OCI-LY1 (cell line): ENCODE data around the gene DCDC1.

Experiments
- EZH2 ChIP-seq: fragments of 200-600 bp; sonication (generic), shearing (Covaris generic); IDR thresholded peaks from 2 replicates; pipeline ENCODE4 v1.8.0; 2017; ENCODE audit warnings: borderline replicate concordance, mixed run types, mild to moderate bottlenecking, antibody characterized with exemption, low read length, moderate library complexity, mixed read lengths
- TF ChIP-seq, protein P1 (sequence below): fragments of 200-600 bp; sonication (generic), shearing (Covaris generic); IDR thresholded peaks from 2 replicates; pipeline ENCODE4 v1.5.1; 2017; ENCODE audit warnings: mild to moderate bottlenecking, antibody characterized with exemption, low read length, moderate library complexity, mixed read lengths

DNA sequence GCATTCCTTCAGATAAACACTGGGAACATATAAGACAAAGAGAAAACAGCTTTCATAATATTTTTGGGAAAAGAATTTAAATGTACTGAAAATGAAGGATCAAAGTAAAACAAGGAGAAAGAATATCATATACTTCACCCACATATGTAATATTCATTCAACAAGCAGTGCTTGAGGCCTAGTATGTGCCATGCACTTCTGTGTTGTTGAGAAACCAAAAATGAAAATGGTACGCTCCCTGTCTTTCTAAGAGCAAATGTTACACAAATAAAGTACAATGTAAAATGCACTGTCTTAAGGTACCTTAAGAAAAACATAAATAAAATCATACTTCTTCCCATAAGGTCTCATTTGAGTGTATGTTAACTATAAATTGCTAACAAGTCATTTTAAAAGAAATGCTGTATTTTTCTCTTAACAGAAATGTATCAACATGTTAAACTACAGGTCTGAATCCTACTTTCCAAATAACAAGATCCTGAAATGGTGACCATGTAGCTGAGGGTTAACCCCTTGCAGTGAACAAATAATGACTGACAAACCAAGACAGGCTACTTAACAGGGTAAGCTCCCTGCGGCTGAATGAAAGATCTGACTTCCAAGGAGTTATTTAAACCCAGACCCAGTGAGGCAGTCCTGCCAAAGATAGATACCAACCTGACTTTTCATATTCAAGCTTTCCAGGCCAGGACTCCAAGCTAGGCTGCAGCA is 377.6 kb downstream of the DCDC1 start:
- TF ChIP-seq, protein P1, sequence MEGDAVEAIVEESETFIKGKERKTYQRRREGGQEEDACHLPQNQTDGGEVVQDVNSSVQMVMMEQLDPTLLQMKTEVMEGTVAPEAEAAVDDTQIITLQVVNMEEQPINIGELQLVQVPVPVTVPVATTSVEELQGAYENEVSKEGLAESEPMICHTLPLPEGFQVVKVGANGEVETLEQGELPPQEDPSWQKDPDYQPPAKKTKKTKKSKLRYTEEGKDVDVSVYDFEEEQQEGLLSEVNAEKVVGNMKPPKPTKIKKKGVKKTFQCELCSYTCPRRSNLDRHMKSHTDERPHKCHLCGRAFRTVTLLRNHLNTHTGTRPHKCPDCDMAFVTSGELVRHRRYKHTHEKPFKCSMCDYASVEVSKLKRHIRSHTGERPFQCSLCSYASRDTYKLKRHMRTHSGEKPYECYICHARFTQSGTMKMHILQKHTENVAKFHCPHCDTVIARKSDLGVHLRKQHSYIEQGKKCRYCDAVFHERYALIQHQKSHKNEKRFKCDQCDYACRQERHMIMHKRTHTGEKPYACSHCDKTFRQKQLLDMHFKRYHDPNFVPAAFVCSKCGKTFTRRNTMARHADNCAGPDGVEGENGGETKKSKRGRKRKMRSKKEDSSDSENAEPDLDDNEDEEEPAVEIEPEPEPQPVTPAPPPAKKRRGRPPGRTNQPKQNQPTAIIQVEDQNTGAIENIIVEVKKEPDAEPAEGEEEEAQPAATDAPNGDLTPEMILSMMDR, result no peak
- no peak for TF ChIP-seq EZH2
